Fibroblast of lung (primary cell): ENCODE results near the gene RHOH. TPM values are rescaled to one million over a fixed set of nuclear protein-coding genes. Genes with fewer than 3 reads are reported as not detected.

Source experiments
- DNase-seq, 2 donors: peaks; one replicate each; pipeline versions ENCODE4 v3.0.0 to v3.0.0-alpha.2; 2010; ENCODE audit warnings: low read depth in 2 of 2
- H2AFZ ChIP-seq: 2 replicates; pipeline ENCODE4 v1.5.1; 2012; ENCODE audit warnings: low read length, control low read depth, inconsistent platforms
- H3K27ac ChIP-seq: 2 replicates; pipeline ENCODE4 v1.5.1; 2011; ENCODE audit warnings: low read length, control low read depth; ENCODE audit not compliant: insufficient read depth
- H3K27me3 ChIP-seq: 2 replicates; pipeline ENCODE4 v1.5.1; 2011; ENCODE audit warnings: mild to moderate bottlenecking, low read length; ENCODE audit not compliant: control insufficient read depth, insufficient read depth
- H3K36me3 ChIP-seq: 2 replicates; pipeline ENCODE4 v1.5.1; 2011; ENCODE audit warnings: low read length; ENCODE audit not compliant: control insufficient read depth, insufficient read depth
- H3K4me1 ChIP-seq: 2 replicates; pipeline ENCODE4 v1.5.1; 2011; ENCODE audit warnings: low read length; ENCODE audit not compliant: control insufficient read depth, insufficient read depth; ENCODE audit errors: extremely low read depth
- H3K4me2 ChIP-seq: 2 replicates; pipeline ENCODE4 v1.5.1; 2011; ENCODE audit warnings: low read length, control low read depth; ENCODE audit not compliant: insufficient read depth; ENCODE audit errors: extremely low read depth
- H3K4me3 ChIP-seq, 4 experiments: fragments of 200-600 bp in 1 of 4; sonication (generic) in 1 of 4; replicated peaks in 1 of 4; 2 replicates each; pipeline ENCODE4 v1.5.1; 2011 to 2016; ENCODE audit warnings: low read length in 4 of 4, low read depth in 3 of 4, mild to moderate bottlenecking in 3 of 4, control low read depth in 2 of 4, inconsistent platforms in 1 of 4, mixed read lengths in 1 of 4; ENCODE audit not compliant: insufficient read depth in 1 of 4; ENCODE audit errors: control extremely low read depth in 1 of 4
- H3K79me2 ChIP-seq: 2 replicates; pipeline ENCODE4 v1.5.1; 2012; ENCODE audit warnings: mild to moderate bottlenecking, low read length, inconsistent platforms; ENCODE audit not compliant: control insufficient read depth, insufficient read depth
- H3K9ac ChIP-seq: 2 replicates; pipeline ENCODE4 v1.5.1; 2011; ENCODE audit warnings: mild to moderate bottlenecking, low read length, control low read depth; ENCODE audit not compliant: insufficient read depth
- H3K9me3 ChIP-seq: 2 replicates; pipeline ENCODE4 v1.5.1; 2012; ENCODE audit warnings: low read depth, low read length; ENCODE audit not compliant: control insufficient read depth, insufficient read depth
- H4K20me1 ChIP-seq: 2 replicates; pipeline ENCODE4 v1.5.1; 2011; ENCODE audit warnings: low read length; ENCODE audit not compliant: control insufficient read depth, insufficient read depth; ENCODE audit errors: extremely low read depth
- CTCF ChIP-seq, 2 donors: IDR thresholded peaks in 1 of 2; conservative IDR thresholded peaks in 1 of 2; 1 replicate in 1 of 2; 2 replicates in 1 of 2; pipeline ENCODE4 v1.5.1; 2011 to 2012; ENCODE audit warnings: low read length in 2 of 2, control low read depth in 1 of 2, inconsistent platforms in 1 of 2, low read depth in 1 of 2, mild to moderate bottlenecking in 1 of 2
- EZH2 ChIP-seq: IDR thresholded peaks from 2 replicates; pipeline ENCODE4 v1.5.1; 2012; ENCODE audit warnings: low read length, control low read depth, mild to moderate bottlenecking; ENCODE audit errors: missing control alignments
- polyA plus RNA-seq, 2 donors: library from polyadenylated mRNA; depleted of rRNA in 1 of 2; stranded (reverse) in 1 of 2; unstranded in 1 of 2; fragments of >200 nt; gene quantifications; 2 replicates each; pipeline ENCODE4 v1.2.1, GENCODE V29; 2011 to 2012; ENCODE audit warnings: missing spikeins in 1 of 2
- total RNA-seq: library from RNA; depleted of rRNA; stranded (reverse); fragments of >200 nt; gene quantifications from 2 replicates; pipeline ENCODE4 v1.2.1, GENCODE V29; 2014

The RHOH gene
- total and polyA plus RNA-seq, 2 donors (not counting 1 experiment from before 2014, with no cell fraction given) = not detected

DNA sequence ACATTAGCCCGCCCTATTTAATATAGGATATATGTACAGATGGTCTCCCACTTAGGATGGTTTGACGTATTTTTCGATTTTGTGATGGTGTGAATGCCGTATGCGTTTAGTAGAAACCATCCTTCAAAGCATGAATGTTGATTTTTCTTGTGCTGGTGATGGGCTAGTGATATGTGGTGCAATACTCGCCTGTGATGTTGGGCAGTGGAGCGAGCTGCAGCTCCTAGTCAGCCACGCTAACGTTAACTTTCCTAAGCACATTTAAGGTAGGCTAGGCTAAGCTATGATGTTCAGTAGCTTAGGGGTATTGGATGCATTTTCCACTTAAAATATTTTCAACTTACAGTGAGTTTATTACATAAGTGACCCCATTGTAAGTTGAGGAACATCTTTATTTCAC, 36.6 kb upstream of the RHOH start:
- Histone ChIP-seq H3K9me3 (no peaks in the 10 kb centered on the region), H3K4me3 (no peak overlapping the region), H3K79me2 (no peaks in the 10 kb centered on the region), H3K36me3 (no peaks in the 10 kb centered on the region), H3K4me2 (no peak overlapping the region), H3K9ac (no peak overlapping the region), H3K27ac (no peak overlapping the region), H3K27me3 (no peaks in the 10 kb centered on the region), H3K4me1 (no peaks in the 10 kb centered on the region), H2AFZ (no peak overlapping the region), H4K20me1 (no peaks in the 10 kb centered on the region)
- no peak for DNase-seq
- TF ChIP-seq EZH2 (no peak), CTCF (conservative IDR thresholded peaks at IDR 0.05 in 1 of 2, IDR thresholded peaks at IDR 0.05 in 1 of 2; ENCODE audit: low read depth in 1 of 2, low read length in 2 of 2) (no peak)

DNA sequence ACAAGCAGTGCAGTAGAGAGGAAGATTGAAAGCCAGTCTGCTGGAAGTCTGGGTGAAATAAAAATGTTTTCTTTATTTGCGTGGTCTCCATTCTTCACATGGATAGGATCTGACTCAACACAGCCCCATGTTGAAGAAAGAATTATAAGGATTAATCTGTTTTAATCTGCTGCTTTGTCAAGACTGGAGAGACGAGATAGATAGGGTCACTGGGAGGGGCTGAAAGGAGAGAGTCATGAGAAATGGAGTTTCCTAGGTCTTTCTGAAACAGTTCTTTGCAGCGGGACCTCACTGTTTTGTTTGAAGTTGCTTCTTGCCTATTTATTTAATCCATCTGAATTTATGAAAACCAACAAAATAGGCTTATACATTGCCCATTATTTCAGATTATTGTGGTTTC, 32.4 kb upstream of the RHOH start:
- H3K36me3 ChIP-seq = no peaks in the 10 kb centered on the region
- DNase-seq = peak in 1 of 2 donors; percentile 16

DNA sequence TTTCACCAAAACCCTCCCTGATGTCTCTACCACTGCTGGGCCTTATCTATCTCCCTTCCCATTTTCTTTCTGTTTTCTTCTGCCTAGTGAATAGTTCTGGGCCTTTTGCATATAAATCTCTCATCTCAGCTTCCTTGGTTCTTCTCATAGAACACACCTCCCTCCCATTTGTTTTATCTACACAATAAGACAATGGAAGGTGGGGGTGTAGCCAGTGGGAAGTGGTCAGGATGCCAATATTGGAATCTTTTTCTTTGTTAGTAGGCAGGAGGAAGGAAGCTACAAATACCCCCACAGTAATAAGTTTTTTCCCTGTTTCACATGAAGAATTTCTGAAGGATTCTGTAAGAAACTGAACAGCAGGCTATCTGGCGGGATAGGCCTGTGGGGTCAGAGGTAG, 30.9 kb upstream of the RHOH start:
- H3K9ac ChIP-seq = no peak overlapping the region
- no peaks in the 10 kb centered on the region for H4K20me1 ChIP-seq
- no peak overlapping the region for H3K4me2 ChIP-seq
- no peaks in the 10 kb centered on the region for H3K4me1 ChIP-seq
- no peak for DNase-seq
- H3K79me2 ChIP-seq = no peaks in the 10 kb centered on the region
- H3K27me3 ChIP-seq = no peaks in the 10 kb centered on the region
- no peak overlapping the region for H2AFZ ChIP-seq
- H3K36me3 ChIP-seq = no peaks in the 10 kb centered on the region
- H3K4me3 ChIP-seq = no peak overlapping the region
- TF ChIP-seq CTCF (conservative IDR thresholded peaks at IDR 0.05 in 1 of 2, IDR thresholded peaks at IDR 0.05 in 1 of 2; ENCODE audit: low read depth in 1 of 2, low read length in 2 of 2) = no peak
- no peaks in the 10 kb centered on the region for H3K9me3 ChIP-seq
- no peak overlapping the region for H3K27ac ChIP-seq

More for the DNA sequence above, 32.4 kb upstream of the RHOH start:
- no peak for TF ChIP-seq CTCF (conservative IDR thresholded peaks at IDR 0.05 in 1 of 2, IDR thresholded peaks at IDR 0.05 in 1 of 2; ENCODE audit: low read depth in 1 of 2, low read length in 2 of 2)
- TF ChIP-seq EZH2 = no peak
- no peak overlapping the region for H2AFZ ChIP-seq
- no peaks in the 10 kb centered on the region for H3K27me3 ChIP-seq
- no peaks in the 10 kb centered on the region for H3K9me3 ChIP-seq
- no peaks in the 10 kb centered on the region for H4K20me1 ChIP-seq
- no peaks in the 10 kb centered on the region for H3K4me1 ChIP-seq
- H3K4me2 ChIP-seq = no peak overlapping the region
- H3K9ac ChIP-seq = no peak overlapping the region
- no peak overlapping the region for H3K4me3 ChIP-seq
- no peak overlapping the region for H3K27ac ChIP-seq
- H3K79me2 ChIP-seq = no peaks in the 10 kb centered on the region
